ENCODE results near the gene MSRB1. TPM values are rescaled to one million over a fixed set of nuclear protein-coding genes. Genes with fewer than 3 reads are reported as not detected.
A peak's percentile ranks its signal among the peaks of the same experiment; 100 is the strongest.

The MSRB1 gene
- total RNA-seq, 2 donors from 2014 or later, result 13.7 to 21.9 TPM

DNA sequence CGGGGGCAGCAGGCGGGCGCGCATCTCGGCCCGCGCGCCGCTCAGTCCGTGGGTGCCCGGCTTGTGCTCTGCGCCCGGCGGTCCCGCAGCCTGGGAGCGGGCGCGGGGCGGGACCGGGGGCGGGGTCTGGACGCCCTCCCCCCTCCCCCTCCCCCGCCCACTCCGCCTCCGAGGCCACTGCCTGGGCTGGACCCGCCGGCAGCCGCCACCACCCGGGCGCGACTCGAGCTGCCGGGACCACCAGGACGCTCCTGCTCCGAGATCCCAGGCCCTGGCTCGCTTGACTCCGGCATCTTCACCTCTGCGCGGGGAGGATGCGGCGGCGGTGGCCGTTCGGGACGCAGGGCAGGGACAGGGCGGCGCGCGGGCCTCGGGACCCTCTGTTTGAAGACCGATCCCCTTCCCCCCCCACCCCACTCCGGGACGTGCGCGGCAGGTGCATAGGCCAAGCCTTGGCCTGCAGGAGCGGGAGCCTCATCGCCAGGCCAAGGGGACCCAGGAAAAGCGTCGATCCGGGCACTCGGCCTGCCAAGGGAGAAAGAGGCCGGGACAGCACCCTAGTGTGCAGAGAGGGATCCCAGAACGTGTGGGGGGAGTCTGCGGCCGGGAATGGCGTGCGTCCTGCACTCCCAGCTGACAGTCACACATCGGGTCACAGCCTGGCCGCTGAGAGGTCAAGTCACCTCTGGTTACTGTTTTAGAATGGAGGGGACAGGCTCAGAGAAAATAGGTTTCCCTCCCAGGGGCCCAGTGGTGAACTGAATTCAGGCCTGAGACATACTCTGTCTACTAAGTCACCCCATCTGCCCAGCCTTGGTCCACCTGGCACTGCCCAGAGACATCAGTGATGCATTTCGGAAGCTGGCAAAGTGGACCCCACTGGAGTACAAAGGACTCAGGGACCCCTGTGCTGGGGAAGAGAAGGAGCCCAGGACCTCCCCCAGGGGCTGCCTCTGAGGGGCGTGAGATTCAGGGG lies 24.4 kb downstream of the MSRB1 start, which contains the start of gene HS3ST6:
Gene HS3ST6, minus strand, starts transcription at position 65 of the 976 bp plus-strand sequence. CDS start 92 bp downstream, outside the sequence.
- peak within 1 kb of the TSS in 1 of 2 donors; percentile 27 for H3K4me3 ChIP-seq
- no peak for DNase-seq (ENCODE audit: low spot score)
- TF ChIP-seq, protein P1, sequence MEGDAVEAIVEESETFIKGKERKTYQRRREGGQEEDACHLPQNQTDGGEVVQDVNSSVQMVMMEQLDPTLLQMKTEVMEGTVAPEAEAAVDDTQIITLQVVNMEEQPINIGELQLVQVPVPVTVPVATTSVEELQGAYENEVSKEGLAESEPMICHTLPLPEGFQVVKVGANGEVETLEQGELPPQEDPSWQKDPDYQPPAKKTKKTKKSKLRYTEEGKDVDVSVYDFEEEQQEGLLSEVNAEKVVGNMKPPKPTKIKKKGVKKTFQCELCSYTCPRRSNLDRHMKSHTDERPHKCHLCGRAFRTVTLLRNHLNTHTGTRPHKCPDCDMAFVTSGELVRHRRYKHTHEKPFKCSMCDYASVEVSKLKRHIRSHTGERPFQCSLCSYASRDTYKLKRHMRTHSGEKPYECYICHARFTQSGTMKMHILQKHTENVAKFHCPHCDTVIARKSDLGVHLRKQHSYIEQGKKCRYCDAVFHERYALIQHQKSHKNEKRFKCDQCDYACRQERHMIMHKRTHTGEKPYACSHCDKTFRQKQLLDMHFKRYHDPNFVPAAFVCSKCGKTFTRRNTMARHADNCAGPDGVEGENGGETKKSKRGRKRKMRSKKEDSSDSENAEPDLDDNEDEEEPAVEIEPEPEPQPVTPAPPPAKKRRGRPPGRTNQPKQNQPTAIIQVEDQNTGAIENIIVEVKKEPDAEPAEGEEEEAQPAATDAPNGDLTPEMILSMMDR (IDR thresholded peaks at IDR 0.05), result no peak
- H3K27ac ChIP-seq, result no peak within 1 kb of the TSS
- H3K27me3 ChIP-seq, result peaks cover 13 to 33% of the 10 kb centered on the region in 2 donors
- peaks cover 0 to 11% of the 10 kb centered on the region in 2 donors for H3K4me1 ChIP-seq
- no peaks in the 10 kb centered on the region for H3K9me3 ChIP-seq
- H3K36me3 ChIP-seq, result no peaks in the 10 kb centered on the region

DNA sequence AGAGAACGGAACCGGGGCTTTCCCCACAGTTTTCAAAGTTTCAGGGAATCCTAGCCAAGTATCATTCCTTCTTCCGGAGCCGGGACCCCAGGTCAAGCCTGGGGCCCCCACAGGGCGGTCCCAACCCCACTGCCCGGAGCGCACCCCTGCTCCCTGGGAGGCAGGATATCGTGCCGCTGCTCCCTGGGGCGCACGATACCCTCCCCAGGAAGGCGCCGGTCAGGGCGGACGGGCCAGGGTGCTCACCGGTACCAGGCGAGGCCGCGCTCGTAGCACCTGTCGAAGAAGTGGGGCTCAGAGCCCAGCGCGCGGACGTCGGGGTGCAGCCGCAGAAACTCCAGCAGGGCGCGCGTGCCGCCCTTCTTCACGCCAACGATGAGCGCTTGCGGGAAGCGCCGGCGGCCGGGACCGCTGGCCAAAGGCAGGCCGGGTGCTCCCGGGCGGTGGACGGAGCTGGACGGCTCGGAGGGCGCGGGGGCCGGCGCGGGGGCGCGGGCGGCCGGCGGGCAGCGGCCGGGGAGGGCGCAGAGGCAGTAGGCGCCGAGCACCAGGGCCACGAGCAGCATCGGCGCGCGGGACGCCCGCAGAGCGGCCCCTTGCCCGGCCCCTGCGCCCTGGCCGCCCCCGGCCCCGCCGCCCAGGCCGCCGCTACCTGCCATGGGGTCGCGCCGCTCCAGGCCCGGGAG lies 25.2 kb downstream of the MSRB1 start:
- no peak overlapping the region for H3K27ac ChIP-seq
- TF ChIP-seq, protein P1 (IDR thresholded peaks at IDR 0.05), result no peak
- H3K9me3 ChIP-seq, result no peaks in the 10 kb centered on the region
- peaks cover 13 to 33% of the 10 kb centered on the region in 2 donors for H3K27me3 ChIP-seq
- peaks cover 0 to 7% of the 10 kb centered on the region in 2 donors for H3K4me1 ChIP-seq
- H3K36me3 ChIP-seq, result no peaks in the 10 kb centered on the region
- no peak for DNase-seq (ENCODE audit: low spot score)
- H3K4me3 ChIP-seq, result no peak overlapping the region

DNA sequence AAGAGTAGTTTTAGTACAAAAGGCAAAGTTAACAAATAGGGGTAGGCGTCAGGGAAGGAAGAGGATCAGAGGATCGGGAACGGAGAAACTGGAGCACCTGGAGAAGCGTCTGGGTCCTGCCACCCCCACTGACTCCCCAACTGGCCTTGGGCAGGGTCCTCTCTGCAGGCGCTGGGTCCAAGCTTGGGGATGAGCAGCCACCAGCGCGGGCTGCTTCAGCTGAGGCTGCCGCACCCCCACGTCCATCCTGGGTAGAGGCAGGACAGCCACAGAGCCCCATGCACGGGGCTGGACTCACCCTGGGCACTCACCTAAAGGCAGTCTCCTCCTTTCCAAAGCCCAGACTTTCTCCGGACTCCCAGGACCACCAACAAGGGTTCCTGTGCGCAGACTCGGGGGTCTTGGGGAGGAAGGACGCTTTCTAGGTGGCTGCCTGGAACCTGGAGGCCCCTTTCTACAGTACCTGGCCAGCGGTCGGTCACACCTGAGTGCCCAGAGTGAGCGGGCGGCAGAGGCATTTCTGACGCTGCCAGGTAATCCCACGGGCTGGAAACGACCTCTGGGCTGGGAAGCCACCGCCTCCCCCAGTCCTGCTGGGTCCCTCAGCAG lies 25.8 kb downstream of the MSRB1 start:
- Histone ChIP-seq H3K27ac (no peak overlapping the region), H3K4me1 (peaks cover 0 to 7% of the 10 kb centered on the region in 2 donors), H3K27me3 (peaks cover 13 to 33% of the 10 kb centered on the region in 2 donors), H3K36me3 (no peaks in the 10 kb centered on the region), H3K4me3 (no peak overlapping the region), H3K9me3 (no peaks in the 10 kb centered on the region)
- DNase-seq (ENCODE audit: low spot score), result no peak
- TF ChIP-seq, protein P1 (IDR thresholded peaks at IDR 0.05), result no peak

DNA sequence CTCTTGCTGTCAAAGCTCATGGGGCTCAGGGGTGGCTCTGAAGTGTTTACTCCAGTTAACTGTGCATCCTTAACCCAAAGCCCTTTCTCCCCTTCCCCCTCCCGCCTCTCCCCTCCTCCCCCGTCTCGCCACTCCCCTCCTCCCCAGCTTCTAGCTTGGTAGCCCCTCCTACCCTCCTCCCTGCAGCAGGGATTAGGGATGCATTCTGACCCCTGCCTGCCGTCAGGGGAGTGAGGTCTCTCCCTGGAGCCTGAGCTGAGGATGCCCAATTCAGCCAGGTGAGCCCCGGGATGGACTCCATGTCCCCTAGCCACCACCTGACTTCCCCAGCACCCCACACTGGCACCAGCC lies 26.4 kb downstream of the MSRB1 start:
- TF ChIP-seq, protein P1 (IDR thresholded peaks at IDR 0.05), result no peak
- H3K9me3 ChIP-seq, result no peaks in the 10 kb centered on the region
- H3K4me1 ChIP-seq, result peaks cover 0 to 7% of the 10 kb centered on the region in 2 donors
- H3K36me3 ChIP-seq, result no peaks in the 10 kb centered on the region
- peaks cover 13 to 30% of the 10 kb centered on the region in 2 donors for H3K27me3 ChIP-seq
- H3K27ac ChIP-seq, result no peak overlapping the region
- DNase-seq (ENCODE audit: low spot score), result no peak
- H3K4me3 ChIP-seq, result no peak overlapping the region

DNA sequence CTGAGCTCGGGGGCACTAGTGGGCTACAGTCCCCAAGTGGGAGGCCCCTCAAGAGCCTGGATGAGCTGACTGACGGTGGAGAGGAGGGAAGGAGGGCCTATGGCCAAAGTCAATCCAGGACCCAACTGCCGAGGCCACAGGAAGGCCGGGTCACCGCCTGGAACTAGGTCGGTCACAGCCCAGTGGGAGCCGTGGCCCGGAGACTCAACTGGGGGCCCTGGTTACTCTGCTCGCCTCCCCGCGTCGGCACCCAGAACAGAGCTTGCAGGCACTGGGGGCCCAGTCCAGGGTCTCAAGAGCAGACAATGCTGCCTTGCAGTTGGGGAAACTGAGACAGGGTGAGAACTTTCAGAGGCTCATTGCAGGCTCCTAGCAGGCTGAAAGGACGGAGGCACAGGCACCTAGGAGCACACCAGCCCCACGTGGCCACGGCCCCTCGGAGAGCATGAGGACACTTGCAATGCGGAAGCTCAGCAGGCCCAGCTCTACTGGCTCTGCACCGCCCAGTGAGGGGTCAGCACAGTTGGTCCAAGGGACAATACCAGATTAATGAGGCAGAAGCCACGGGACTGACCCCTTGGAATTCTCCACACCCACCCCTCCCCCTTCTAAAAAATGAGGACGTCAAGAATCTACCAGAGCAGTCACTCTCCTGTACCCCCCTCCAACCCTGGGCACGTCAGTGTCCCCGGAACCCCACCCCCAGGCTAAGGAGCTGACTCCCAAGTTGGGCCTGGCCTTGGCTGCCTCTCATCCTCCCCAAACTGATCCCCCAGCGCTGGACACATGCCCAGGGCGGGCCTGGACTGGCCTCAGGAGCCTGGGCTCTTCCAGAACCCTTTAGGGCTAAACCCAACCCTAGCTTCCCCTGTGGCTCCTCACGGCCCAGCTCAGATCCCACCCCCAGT lies 27.0 kb downstream of the MSRB1 start:
- no peak overlapping the region for H3K4me3 ChIP-seq
- peaks cover 0 to 7% of the 10 kb centered on the region in 2 donors for H3K4me1 ChIP-seq
- no peaks in the 10 kb centered on the region for H3K36me3 ChIP-seq
- TF ChIP-seq, protein P1 (IDR thresholded peaks at IDR 0.05), result no peak
- no peak overlapping the region for H3K27ac ChIP-seq
- no peak for DNase-seq (ENCODE audit: low spot score)
- no peaks in the 10 kb centered on the region for H3K9me3 ChIP-seq
- peaks cover 13 to 29% of the 10 kb centered on the region in 2 donors for H3K27me3 ChIP-seq
